Upper lobe of right lung (tissue), 1 donor: ENCODE data around the gene SPOCK1. TPM values are rescaled to one million over a fixed set of nuclear protein-coding genes. Genes with fewer than 3 reads are reported as not detected.

Experiments used
- total RNA-seq: library from RNA; stranded (reverse); fragmentation: NEBNext Ultra II Directional; extraction: Animal tissue kit (Norgen Biotek cat#: 25700); gene quantifications from one replicate; pipeline ENCODE4 v1.2.1, GENCODE V29; 2021
- donor health status: DM: no; HTN: yes; CAD: no; lungs with severe emphysema.

SPOCK1 gene
- total RNA-seq, 1 donor from 2014 or later: 4.0 TPM

Other genes starting within 250 kb of the SPOCK1 start
- gene KLHL3, start 236.8 kb upstream of the SPOCK1 start, total RNA-seq: 6.8 TPM